Right lobe of liver (tissue), 4 donors: ENCODE measurements around the gene DST.

Source experiments
- CTCF ChIP-seq, 4 donors: fragments of 200-600 bp in 3 of 4; fragments of 450-650 bp in 1 of 4; IDR thresholded peaks; one replicate each; pipeline versions ENCODE4 v1.5.1 to v1.8.0; 2016 to 2022; ENCODE audit warnings: antibody characterized with exemption in 4 of 4, mild to moderate bottlenecking in 2 of 4
- POLR2A ChIP-seq: fragments of 450-650 bp; IDR thresholded peaks from one replicate; pipeline ENCODE4 v1.6.1; 2017; ENCODE audit warnings: antibody characterized with exemption, mild to moderate bottlenecking
- donor health status: DM: no; HTN: no; CAD: no.
- donor health status: DM: no; HTN: no; CAD: no.
- donor health status: DM: no; HTN: yes; CAD: no.

DNA sequence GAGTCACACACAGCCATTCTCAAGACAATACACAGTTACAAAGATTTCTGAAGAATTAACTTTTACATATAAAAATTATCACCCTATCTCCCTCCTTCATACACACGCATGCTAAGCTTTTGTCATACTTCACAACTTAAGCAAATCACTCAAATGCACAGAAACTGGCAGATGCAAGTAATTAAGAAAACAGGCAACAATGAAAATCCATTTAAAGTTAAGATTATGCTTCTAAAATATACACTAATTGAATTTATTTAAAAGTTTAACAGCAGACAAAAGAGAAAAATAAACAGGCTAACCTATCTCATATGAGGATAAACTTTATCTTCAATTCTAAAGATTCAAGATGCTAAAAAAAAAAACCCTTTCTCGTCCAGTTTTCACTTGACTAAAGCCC is 68.4 kb downstream of the DST start:
- TF ChIP-seq POLR2A (no peak), CTCF (IDR thresholded peaks at IDR 0.05) (no peak)
